B cell (primary cell): ENCODE results near the gene RPL41.

Experiments used
- EZH2 ChIP-seq: IDR thresholded peaks from 2 replicates; pipeline ENCODE4 v1.6.1; 2012; ENCODE audit warnings: borderline replicate concordance, low read depth, mild to moderate bottlenecking, moderate library complexity, low read length; ENCODE audit not compliant: insufficient read depth, poor library complexity, severe bottlenecking
- TF ChIP-seq, protein P1 (sequence below): fragments of 200-600 bp; IDR thresholded peaks from one replicate; pipeline ENCODE4 v1.8.0; 2022; ENCODE audit warnings: antibody characterized with exemption, mild to moderate bottlenecking

DNA sequence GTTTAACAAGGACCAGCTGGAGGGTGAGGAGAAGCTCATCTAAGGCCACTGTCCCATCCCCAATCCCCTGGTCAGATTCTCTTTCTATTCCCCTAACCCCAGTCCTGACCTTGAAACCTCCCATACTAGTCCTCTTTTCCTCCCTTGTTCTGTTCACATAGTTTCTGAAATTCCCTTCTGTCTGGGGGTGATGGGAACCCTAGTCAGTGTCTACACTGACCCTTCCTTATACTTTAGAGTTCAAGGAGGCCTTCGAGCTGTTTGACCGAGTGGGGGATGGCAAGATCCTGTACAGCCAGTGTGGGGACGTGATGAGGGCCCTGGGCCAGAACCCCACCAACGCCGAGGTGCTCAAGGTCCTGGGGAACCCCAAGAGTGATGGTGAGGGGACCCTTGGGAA lies 38.4 kb downstream of the RPL41 start:
- no peak for TF ChIP-seq EZH2
- TF ChIP-seq, protein P1, sequence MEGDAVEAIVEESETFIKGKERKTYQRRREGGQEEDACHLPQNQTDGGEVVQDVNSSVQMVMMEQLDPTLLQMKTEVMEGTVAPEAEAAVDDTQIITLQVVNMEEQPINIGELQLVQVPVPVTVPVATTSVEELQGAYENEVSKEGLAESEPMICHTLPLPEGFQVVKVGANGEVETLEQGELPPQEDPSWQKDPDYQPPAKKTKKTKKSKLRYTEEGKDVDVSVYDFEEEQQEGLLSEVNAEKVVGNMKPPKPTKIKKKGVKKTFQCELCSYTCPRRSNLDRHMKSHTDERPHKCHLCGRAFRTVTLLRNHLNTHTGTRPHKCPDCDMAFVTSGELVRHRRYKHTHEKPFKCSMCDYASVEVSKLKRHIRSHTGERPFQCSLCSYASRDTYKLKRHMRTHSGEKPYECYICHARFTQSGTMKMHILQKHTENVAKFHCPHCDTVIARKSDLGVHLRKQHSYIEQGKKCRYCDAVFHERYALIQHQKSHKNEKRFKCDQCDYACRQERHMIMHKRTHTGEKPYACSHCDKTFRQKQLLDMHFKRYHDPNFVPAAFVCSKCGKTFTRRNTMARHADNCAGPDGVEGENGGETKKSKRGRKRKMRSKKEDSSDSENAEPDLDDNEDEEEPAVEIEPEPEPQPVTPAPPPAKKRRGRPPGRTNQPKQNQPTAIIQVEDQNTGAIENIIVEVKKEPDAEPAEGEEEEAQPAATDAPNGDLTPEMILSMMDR = no peak
